Brain microvascular endothelial cell (primary cell): ENCODE data around the gene NLGN3.

Source experiments
- DNase-seq: peaks from one replicate; pipeline ENCODE4 v3.0.0-alpha.2; 2020
- H3K27ac ChIP-seq: fragments of 250-450 bp; sonication (Bioruptor Pico); 2 replicates; pipeline ENCODE4 v1.5.1; 2020; ENCODE audit warnings: mild to moderate bottlenecking, moderate library complexity
- H3K27me3 ChIP-seq: fragments of 250-450 bp; sonication (Bioruptor Pico); replicated peaks from 2 replicates; pipeline ENCODE4 v1.5.1; 2020; ENCODE audit warnings: mild to moderate bottlenecking
- H3K36me3 ChIP-seq: fragments of 250-450 bp; sonication (Bioruptor Pico); replicated peaks from 2 replicates; pipeline ENCODE4 v1.5.1; 2020; ENCODE audit warnings: mild to moderate bottlenecking
- H3K4me3 ChIP-seq: 2 replicates; pipeline ENCODE4 v1.5.1; 2011; ENCODE audit warnings: low read depth, mild to moderate bottlenecking, control low read depth, low read length, moderate library complexity
- CTCF ChIP-seq: IDR thresholded peaks from 2 replicates; pipeline ENCODE4 v1.5.1; 2011; ENCODE audit warnings: low read depth, mild to moderate bottlenecking, moderate library complexity, low read length, control low read depth, inconsistent platforms; ENCODE audit errors: missing control alignments
- in situ Hi-C: cut with HindIII; loops from 2 replicates; pipeline ENCODE4 v1.10.0; 2017; ENCODE audit warnings: low sequenced_read_pairs, low pct_ligation_motif_present

NLGN3 gene

GRCh38 chrX:71184803-71185495, 40.3 kb downstream of the NLGN3 start:
- no peak for DNase-seq
- no peak for TF ChIP-seq CTCF
- in situ Hi-C loops: no loop called here
- Histone ChIP-seq H3K27ac (no peak overlapping the region), H3K27me3 (no peaks in the 10 kb centered on the region), H3K36me3 (no peaks in the 10 kb centered on the region), H3K4me3 (no peak overlapping the region)

- in situ Hi-C loops: no loop called here
- no peak for DNase-seq
These were observed 46.6 kb downstream of the NLGN3 start for GRCh38 chrX:71191248-71191647.

GRCh38 chrX:71195964-71196649, 51.5 kb downstream of the NLGN3 start:
- Histone ChIP-seq H3K36me3 (no peaks in the 10 kb centered on the region), H3K27me3 (no peaks in the 10 kb centered on the region), H3K4me3 (no peak overlapping the region), H3K27ac (no peak overlapping the region)
- TF ChIP-seq CTCF: no peak
- no peak for DNase-seq
- in situ Hi-C loops: no loop called here

More at GRCh38 chrX:71191248-71191647, 46.6 kb downstream of the NLGN3 start:
- Histone ChIP-seq H3K27ac (no peak overlapping the region), H3K4me3 (no peak overlapping the region), H3K27me3 (no peaks in the 10 kb centered on the region), H3K36me3 (no peaks in the 10 kb centered on the region)
- no peak for TF ChIP-seq CTCF

- TF ChIP-seq CTCF: no peak
- Histone ChIP-seq H3K4me3 (no peak overlapping the region), H3K27me3 (no peaks in the 10 kb centered on the region), H3K36me3 (no peaks in the 10 kb centered on the region), H3K27ac (no peak overlapping the region)
- DNase-seq: no peak
- in situ Hi-C loops: no loop called here
These were observed 53.4 kb downstream of the NLGN3 start for GRCh38 chrX:71198066-71198465.

- Histone ChIP-seq H3K36me3 (no peaks in the 10 kb centered on the region), H3K27me3 (no peaks in the 10 kb centered on the region), H3K4me3 (no peak overlapping the region), H3K27ac (no peak overlapping the region)
- in situ Hi-C loops: no loop called here
- no peak for DNase-seq
- TF ChIP-seq CTCF: no peak
These were observed 54.8 kb downstream of the NLGN3 start for GRCh38 chrX:71199252-71200008.
